Inflammatory macrophage treated with lipopolysaccharide for 4 hours (primary cell): ENCODE data around the gene IL36B.

Experiments used
- DNase-seq: peaks from one replicate; pipeline ENCODE4 v3.0.0-alpha.2; 2020

Gene IL36B

GRCh38 chr2:113005030-113005509 lies 47.6 kb downstream of the IL36B start, which contains the start of gene IL36A:
IL36A (plus strand) TSS chr2:113005459; CDS start chr2:113005872, 413 bp downstream.
- DNase-seq: peak; percentile 3

- DNase-seq: no peak
Observed at GRCh38 chr2:113002677-113003076, 50.0 kb downstream of the IL36B start.

- DNase-seq: no peak
Observed at GRCh38 chr2:113000436-113000835, 52.2 kb downstream of the IL36B start.

GRCh38 chr2:112997151-112997550 lies 55.5 kb downstream of the IL36B start:
- no peak for DNase-seq

- no peak for DNase-seq
Observed at GRCh38 chr2:112996635-112997034, 56.0 kb downstream of the IL36B start.

GRCh38 chr2:112995346-112995920 lies 57.2 kb downstream of the IL36B start:
- DNase-seq: no peak

GRCh38 chr2:112994648-112995047 lies 58.0 kb downstream of the IL36B start:
- DNase-seq: no peak

GRCh38 chr2:112993831-112994230 lies 58.8 kb downstream of the IL36B start:
- no peak for DNase-seq

- no peak for DNase-seq
Observed at GRCh38 chr2:112989611-112990010, 63.1 kb downstream of the IL36B start.

- peak; percentile 38 for DNase-seq
Observed at GRCh38 chr2:112985090-112985489, 67.6 kb downstream of the IL36B start.

- DNase-seq: peak; percentile 4
Observed at GRCh38 chr2:112980537-112980936, 72.1 kb downstream of the IL36B start.

- no peak for DNase-seq
Observed at GRCh38 chr2:112979731-112980130, 72.9 kb downstream of the IL36B start.

GRCh38 chr2:112977559-112978056 lies 75.1 kb downstream of the IL36B start, which contains the start of gene IL36G:
IL36G (plus strand) TSS chr2:112978006; CDS start chr2:112978639, 633 bp downstream.
- peak; percentile 77 for DNase-seq
